GM12801 (cell line): Measurements from ENCODE around the gene LYPD6.

Experiments used
- TF ChIP-seq, protein P1 (sequence below): IDR thresholded peaks from one replicate; pipeline ENCODE4 v1.5.1; 2011; ENCODE audit warnings: control low read depth; ENCODE audit not compliant: insufficient read length; ENCODE audit errors: extremely low read depth

The LYPD6 gene

DNA sequence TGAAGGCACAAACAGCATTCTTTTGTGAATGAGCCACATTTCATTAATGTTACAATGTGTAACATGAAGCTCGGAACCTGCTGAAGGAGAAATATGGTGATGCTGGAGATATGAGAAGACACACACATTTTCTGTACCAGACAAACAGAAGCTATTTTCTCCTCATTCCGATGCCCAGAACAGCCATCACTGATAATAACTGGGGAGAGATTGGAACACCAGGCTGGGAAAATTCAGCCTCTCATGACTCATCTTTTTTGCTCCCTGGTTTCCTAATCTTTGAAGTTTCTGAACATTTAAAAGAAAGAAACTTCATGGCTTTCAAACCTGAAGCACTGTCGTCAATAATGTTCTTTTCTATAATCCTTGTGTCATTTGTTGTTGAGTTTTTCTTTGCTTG, 110.9 kb downstream of the LYPD6 start:
- TF ChIP-seq, protein P1, sequence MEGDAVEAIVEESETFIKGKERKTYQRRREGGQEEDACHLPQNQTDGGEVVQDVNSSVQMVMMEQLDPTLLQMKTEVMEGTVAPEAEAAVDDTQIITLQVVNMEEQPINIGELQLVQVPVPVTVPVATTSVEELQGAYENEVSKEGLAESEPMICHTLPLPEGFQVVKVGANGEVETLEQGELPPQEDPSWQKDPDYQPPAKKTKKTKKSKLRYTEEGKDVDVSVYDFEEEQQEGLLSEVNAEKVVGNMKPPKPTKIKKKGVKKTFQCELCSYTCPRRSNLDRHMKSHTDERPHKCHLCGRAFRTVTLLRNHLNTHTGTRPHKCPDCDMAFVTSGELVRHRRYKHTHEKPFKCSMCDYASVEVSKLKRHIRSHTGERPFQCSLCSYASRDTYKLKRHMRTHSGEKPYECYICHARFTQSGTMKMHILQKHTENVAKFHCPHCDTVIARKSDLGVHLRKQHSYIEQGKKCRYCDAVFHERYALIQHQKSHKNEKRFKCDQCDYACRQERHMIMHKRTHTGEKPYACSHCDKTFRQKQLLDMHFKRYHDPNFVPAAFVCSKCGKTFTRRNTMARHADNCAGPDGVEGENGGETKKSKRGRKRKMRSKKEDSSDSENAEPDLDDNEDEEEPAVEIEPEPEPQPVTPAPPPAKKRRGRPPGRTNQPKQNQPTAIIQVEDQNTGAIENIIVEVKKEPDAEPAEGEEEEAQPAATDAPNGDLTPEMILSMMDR: no peak

- TF ChIP-seq, protein P1: no peak
Measured at GRCh38 chr2:149442346-149442745, 112.0 kb downstream of the LYPD6 start.

GRCh38 chr2:149443150-149443549, 112.8 kb downstream of the LYPD6 start:
- TF ChIP-seq, protein P1: no peak

- TF ChIP-seq, protein P1: no peak
Measured at GRCh38 chr2:149446748-149447147, 116.4 kb downstream of the LYPD6 start.

DNA sequence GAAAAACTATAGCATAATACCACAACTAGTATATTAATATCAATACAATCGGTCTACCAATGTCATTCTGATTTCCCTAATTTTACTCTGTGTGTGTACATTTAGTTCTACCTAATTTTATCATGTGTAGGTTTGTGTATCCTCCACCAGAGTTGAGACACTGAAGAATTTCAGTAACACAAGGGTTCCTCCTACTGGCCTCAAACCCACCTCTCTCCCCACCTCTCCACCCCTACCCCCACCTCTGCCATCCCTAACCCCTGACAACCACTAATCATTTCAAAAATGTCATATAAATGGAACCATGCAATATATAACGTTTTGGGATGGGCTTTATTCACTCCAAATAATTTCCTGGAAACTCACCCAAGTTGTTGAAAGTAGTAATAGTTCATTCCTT, 117.9 kb downstream of the LYPD6 start:
- TF ChIP-seq, protein P1: no peak

GRCh38 chr2:149449017-149449416, 118.6 kb downstream of the LYPD6 start:
- TF ChIP-seq, protein P1: no peak

- TF ChIP-seq, protein P1: no peak
Measured at GRCh38 chr2:149451417-149452165, 121.2 kb downstream of the LYPD6 start.

GRCh38 chr2:149456285-149456684, 125.9 kb downstream of the LYPD6 start:
- TF ChIP-seq, protein P1: no peak
